IMR-90 (cell line): ENCODE measurements around the gene CMA1. TPM values are rescaled to one million over a fixed set of nuclear protein-coding genes. Genes with fewer than 3 reads are reported as not detected.

Experiments used
- ATAC-seq: fragments of 200-7000 bp; cut with Tn5 transposase; 2 replicates; pipeline ENCODE4 v1.9.1; 2020; ENCODE audit warnings: low read depth, mild to moderate bottlenecking, moderate library complexity
- BruUV-seq: library from RNA; stranded (reverse); fragments of 400-500 nt; replicated peaks from 2 replicates; lab custom pipeline; 2021; lab: Mats Ljungman, UMichigan
- CTCF ChIA-PET: fragments of 300-600 bp; formaldehyde crosslinking; extraction: SDS; loops from one replicate; lab custom pipeline; 2021; ENCODE audit warnings: antibody characterized with exemption; lab: Yijun Ruan, JAX
- POLR2A ChIA-PET: fragments of 300-600 bp; sonication (Branson Sonifier 250); formaldehyde crosslinking; loops from one replicate; lab custom pipeline; 2022; ENCODE audit warnings: antibody characterized with exemption; ENCODE audit not compliant: unreplicated experiment; lab: Charles Lee
- DNase-seq: peaks from one replicate; pipeline ENCODE4 v3.0.0; 2013
- H2AFZ ChIP-seq: replicated peaks from 2 replicates; pipeline ENCODE3; 2013; ENCODE audit warnings: low read length, mild to moderate bottlenecking; ENCODE audit not compliant: poor library complexity
- H2AK5ac ChIP-seq: 2 replicates; pipeline ENCODE4 v1.6.1; 2013; ENCODE audit warnings: low read depth, low read length, inconsistent platforms
- H2AK9ac ChIP-seq: replicated peaks from 2 replicates; pipeline ENCODE3; 2013; ENCODE audit warnings: mild to moderate bottlenecking, low read depth, low read length, moderate library complexity; ENCODE audit not compliant: poor library complexity
- H2BK120ac ChIP-seq: 2 replicates; pipeline ENCODE4 v1.6.1; 2013; ENCODE audit warnings: low read depth, low read length, inconsistent platforms
- H2BK15ac ChIP-seq: 3 replicates; pipeline ENCODE4 v1.6.1; 2013; ENCODE audit warnings: low read depth, low read length, inconsistent platforms
- H2BK20ac ChIP-seq: 2 replicates; pipeline ENCODE4 v1.6.1; 2013; ENCODE audit warnings: low read depth, mild to moderate bottlenecking, inconsistent platforms, low read length, moderate library complexity
- H2BK5ac ChIP-seq: 2 replicates; pipeline ENCODE4 v1.6.1; 2013; ENCODE audit warnings: mild to moderate bottlenecking, low read depth, low read length, inconsistent platforms; ENCODE audit not compliant: poor library complexity, severe bottlenecking
- H3K14ac ChIP-seq: replicated peaks from 2 replicates; pipeline ENCODE4 v1.6.1; 2013; ENCODE audit warnings: low read depth, low read length, inconsistent platforms
- H3K18ac ChIP-seq: 2 replicates; pipeline ENCODE4 v1.6.1; 2013; ENCODE audit warnings: low read depth, low read length, control low read depth
- H3K23ac ChIP-seq: 2 replicates; pipeline ENCODE4 v1.6.1; 2013; ENCODE audit warnings: low read depth, low read length, inconsistent platforms
- H3K27ac ChIP-seq: 2 replicates; pipeline ENCODE4 v1.5.1; 2013; ENCODE audit warnings: mild to moderate bottlenecking, control low read depth, low read length; ENCODE audit not compliant: insufficient read depth
- H3K27me3 ChIP-seq: 2 replicates; pipeline ENCODE4 v1.6.1; 2013; ENCODE audit warnings: low read length; ENCODE audit not compliant: control insufficient read depth, insufficient read depth
- H3K36me3 ChIP-seq: 2 replicates; pipeline ENCODE4 v1.6.1; 2013; ENCODE audit warnings: low read length, mixed read lengths; ENCODE audit not compliant: control insufficient read depth, insufficient read depth
- H3K4ac ChIP-seq: 2 replicates; pipeline ENCODE4 v1.6.1; 2013; ENCODE audit warnings: low read depth, low read length, inconsistent platforms
- H3K4me1 ChIP-seq: 2 replicates; pipeline ENCODE4 v1.6.1; 2013; ENCODE audit warnings: low read length, mixed read lengths; ENCODE audit not compliant: control insufficient read depth, insufficient read depth
- H3K4me2 ChIP-seq: 2 replicates; pipeline ENCODE4 v1.6.1; 2013; ENCODE audit warnings: low read depth, mild to moderate bottlenecking, control low read depth, low read length, moderate library complexity
- H3K4me3 ChIP-seq: 2 replicates; pipeline ENCODE4 v1.5.1; 2013; ENCODE audit warnings: low read depth, mild to moderate bottlenecking, control low read depth, low read length, moderate library complexity; ENCODE audit not compliant: insufficient read depth
- H3K56ac ChIP-seq: 2 replicates; pipeline ENCODE4 v1.6.1; 2013; ENCODE audit warnings: low read length, inconsistent platforms; ENCODE audit not compliant: insufficient read depth; ENCODE audit errors: extremely low read depth
- H3K79me1 ChIP-seq, 2 experiments: 2 replicates each; pipeline ENCODE4 v1.6.1; 2013; ENCODE audit warnings: low read length in 2 of 2, inconsistent platforms in 1 of 2, low read depth in 1 of 2
- H3K9ac ChIP-seq: 2 replicates; pipeline ENCODE4 v1.6.1; 2013; ENCODE audit warnings: low read depth, low read length, control low read depth
- H3K9me1 ChIP-seq: 2 replicates; pipeline ENCODE4 v1.6.1; 2013; ENCODE audit warnings: low read length, inconsistent platforms; ENCODE audit not compliant: insufficient read depth
- H3K9me3 ChIP-seq: 2 replicates; pipeline ENCODE4 v1.6.1; 2013; ENCODE audit warnings: low read length; ENCODE audit not compliant: control insufficient read depth, insufficient read depth
- H4K20me1 ChIP-seq: 2 replicates; pipeline ENCODE4 v1.6.1; 2013; ENCODE audit warnings: low read length, inconsistent platforms; ENCODE audit not compliant: insufficient read depth
- H4K5ac ChIP-seq: 2 replicates; pipeline ENCODE4 v1.6.1; 2013; ENCODE audit warnings: mild to moderate bottlenecking, low read depth, low read length, control low read depth
- H4K8ac ChIP-seq, 2 experiments: 2 replicates each; pipeline ENCODE4 v1.6.1; 2013; ENCODE audit warnings: low read depth in 2 of 2, low read length in 2 of 2, control low read depth in 1 of 2, inconsistent platforms in 1 of 2
- H4K91ac ChIP-seq: 2 replicates; pipeline ENCODE4 v1.6.1; 2013; ENCODE audit warnings: low read depth, low read length, inconsistent platforms; ENCODE audit not compliant: insufficient read depth
- BHLHE40 ChIP-seq: fragments of 150-350 bp; IDR thresholded peaks from 2 replicates; pipeline ENCODE4 v1.6.1; 2016; ENCODE audit warnings: mild to moderate bottlenecking, low read depth, low read length
- CEBPB ChIP-seq: IDR thresholded peaks from 2 replicates; pipeline ENCODE4 v1.6.1; 2012; ENCODE audit warnings: low read depth, low read length, improper control_type of control experiment
- CHD1 ChIP-seq: IDR thresholded peaks from 2 replicates; pipeline ENCODE4 v1.6.1; 2012; ENCODE audit warnings: low read depth, low read length, improper control_type of control experiment
- CTCF ChIP-seq: conservative IDR thresholded peaks from 2 replicates; pipeline ENCODE4 v1.5.1; 2012; ENCODE audit warnings: mild to moderate bottlenecking, low read depth, low read length, improper control_type of control experiment
- ELK1 ChIP-seq: fragments of 150-350 bp; IDR thresholded peaks from 2 replicates; pipeline ENCODE4 v1.6.1; 2016; ENCODE audit warnings: low read depth, mild to moderate bottlenecking, low read length, moderate library complexity, borderline replicate concordance
- FOS ChIP-seq: fragments of 150-350 bp; IDR thresholded peaks from 2 replicates; pipeline ENCODE4 v1.6.1; 2016; ENCODE audit warnings: low read depth, low read length
- MAFK ChIP-seq: IDR thresholded peaks from 2 replicates; pipeline ENCODE4 v1.6.1; 2012; ENCODE audit warnings: low read depth, low read length, improper control_type of control experiment
- MAZ ChIP-seq: IDR thresholded peaks from 2 replicates; pipeline ENCODE4 v1.6.1; 2012; ENCODE audit warnings: low read depth, mild to moderate bottlenecking, low read length, improper control_type of control experiment, moderate library complexity, borderline replicate concordance
- MXI1 ChIP-seq: IDR thresholded peaks from 2 replicates; pipeline ENCODE4 v1.6.1; 2012; ENCODE audit warnings: low read depth, mild to moderate bottlenecking, low read length, moderate library complexity, borderline replicate concordance
- NFE2L2 ChIP-seq: fragments of 150-350 bp; IDR thresholded peaks from 2 replicates; pipeline ENCODE4 v1.6.1; 2016; ENCODE audit warnings: low read depth, mild to moderate bottlenecking, low read length
- POLR2A ChIP-seq: IDR thresholded peaks from 2 replicates; pipeline ENCODE4 v1.6.1; 2012; ENCODE audit warnings: mild to moderate bottlenecking, low read depth, low read length
- RAD21 ChIP-seq: IDR thresholded peaks from 2 replicates; pipeline ENCODE4 v1.6.1; 2012; ENCODE audit warnings: low read length, improper control_type of control experiment
- RCOR1 ChIP-seq: IDR thresholded peaks from 2 replicates; pipeline ENCODE4 v1.6.1; 2012; ENCODE audit warnings: mild to moderate bottlenecking, low read length, improper control_type of control experiment; ENCODE audit not compliant: insufficient replicate concordance
- RFX5 ChIP-seq: IDR thresholded peaks from 2 replicates; pipeline ENCODE4 v1.8.0; 2012; ENCODE audit warnings: low read depth, mild to moderate bottlenecking, low read length, moderate library complexity
- SMC3 ChIP-seq: fragments of 150-350 bp; IDR thresholded peaks from 2 replicates; pipeline ENCODE4 v1.6.1; 2016; ENCODE audit warnings: low read depth, mild to moderate bottlenecking, antibody characterized with exemption, low read length, moderate library complexity
- USF2 ChIP-seq: fragments of 150-350 bp; IDR thresholded peaks from 2 replicates; pipeline ENCODE4 v1.6.1; 2017; ENCODE audit warnings: mild to moderate bottlenecking, antibody characterized with exemption, low read length, low read depth
- WGBS, 2 experiments: methylation state at CpG; one replicate each; pipeline versions ENCODE4 v1.1.5 to v1.1.7; 2013; ENCODE audit warnings: missing lambda C conversion rate in 2 of 2; ENCODE audit not compliant: insufficient read length in 1 of 2; ENCODE audit errors: extremely low coverage in 2 of 2; 5-methylcytosine and 5-hydroxymethylcytosine counted together
- dilution Hi-C: fragments of 300-500 bp; cut with HindIII; formaldehyde crosslinking; loops from one replicate; pipeline ENCODE4 v1.14.3; 2018; ENCODE audit warnings: low sequenced_read_pairs; ENCODE audit not compliant: unreplicated experiment
- in situ Hi-C: fragments of 300-500 bp; cut with MboI; formaldehyde crosslinking; loops from 3 replicates; pipeline ENCODE4 v1.14.3; 2019; ENCODE audit warnings: low sequenced_read_pairs, inconsistent platforms, mixed read lengths
- intact Hi-C: fragments of 100-400 bp; cut with micrococcal nuclease; formaldehyde crosslinking; loops from 2 replicates; pipeline ENCODE4 v1.10.0; 2022
- polyA plus RNA-seq, 3 experiments: library from polyadenylated mRNA; depleted of rRNA; stranded (reverse); fragments of >200 nt; gene quantifications; 2 replicates each; pipeline ENCODE4 v1.2.3, GENCODE V29; 2012; ENCODE audit warnings: low replicate concordance in 1 of 3
- total RNA-seq: library from RNA; depleted of rRNA; stranded (reverse); fragments of >200 nt; gene quantifications from 2 replicates; pipeline ENCODE4 v1.2.3, GENCODE V29; 2012

The CMA1 gene
- total and polyA plus RNA-seq, 2 of the 4 experiments (the other 2 are of a cell fraction) = not detected

- DNase-seq (no peak), ATAC-seq (no peak)
- Histone ChIP-seq H3K4me1 (no peaks in the 10 kb centered on the region), H3K23ac (no peak overlapping the region), H3K56ac (no peak overlapping the region), H3K27me3 (no peaks in the 10 kb centered on the region), H3K79me1 (no peaks in the 10 kb centered on the region), H3K18ac (no peak overlapping the region), H3K4ac (no peak overlapping the region), H2BK20ac (no peak overlapping the region), H2BK5ac (no peak overlapping the region), H3K9ac (no peak overlapping the region), H4K20me1 (no peaks in the 10 kb centered on the region), H3K4me2 (no peak overlapping the region), H3K9me1 (no peaks in the 10 kb centered on the region), H4K91ac (no peak overlapping the region), H3K4me3 (no peak overlapping the region), H3K9me3 (no peaks in the 10 kb centered on the region), H2AK5ac (no peak overlapping the region), H2BK120ac (no peak overlapping the region), H3K27ac (no peak overlapping the region), H4K8ac (no peak overlapping the region), H2AK9ac (peak overlapping the region; percentile 15), H3K36me3 (no peaks in the 10 kb centered on the region), H2BK15ac (no peak overlapping the region), H4K5ac (no peak overlapping the region), H3K14ac (no peak overlapping the region), H2AFZ (no peak overlapping the region)
- ChIA-PET CTCF (no interaction called here), POLR2A (no interaction called here)
- TF ChIP-seq CTCF = no peak
- TF ChIP-seq MXI1 = no peak
- TF ChIP-seq RCOR1 = no peak
- TF ChIP-seq ELK1 = no peak
- TF ChIP-seq MAZ = no peak
- TF ChIP-seq MAFK = no peak
- TF ChIP-seq CEBPB = no peak
- no peak for TF ChIP-seq POLR2A
- TF ChIP-seq BHLHE40 = no peak
- no peak for TF ChIP-seq RFX5
- no peak for TF ChIP-seq CHD1
- no peak for TF ChIP-seq FOS
- no peak for TF ChIP-seq RAD21
- TF ChIP-seq SMC3 = no peak
- no peak for TF ChIP-seq USF2
- TF ChIP-seq NFE2L2 = no peak
- no TSS peak for BruUV-seq
- in situ Hi-C loops (no loop called here), intact Hi-C loops (loop anchor here (10.0 kb wide), 1 partner anchor 159 kb away; no protein-coding TSS in a partner anchor), dilution Hi-C loops (no loop called here)
- 100% methylated on average over 2 of the region's 3 CpGs; no CpG with 5 or more reads in 1 of the 2 experiments for WGBS, 2 experiments
Observed at GRCh38 chr14:24465368-24465767, 42.7 kb downstream of the CMA1 start.
